Astrocyte (in vitro differentiated cells and primary cell): ENCODE data around the gene ARID4A. TPM values are rescaled to one million over a fixed set of nuclear protein-coding genes. Genes with fewer than 3 reads are reported as not detected.
"Not testable (repeated sequence)": the region's sequence is repeated elsewhere in the genome, so short reads cannot be mapped to it uniquely, and the experiment has no call there.

Experiments
- DNase-seq: peaks from one replicate; pipeline ENCODE4 v3.0.0-alpha.2; 2010; ENCODE audit warnings: low read depth
- FAIRE-seq: peaks from 2 replicates; lab custom pipeline; 2011; peaks lifted over from hg19 to GRCh38; lab: Jason Lieb, UNC
- H2AFZ ChIP-seq: 2 replicates; pipeline ENCODE4 v1.6.0; 2012; ENCODE audit warnings: low read depth, low read length, inconsistent platforms
- H3K27ac ChIP-seq: 2 replicates; pipeline ENCODE4 v1.5.1; 2011; ENCODE audit warnings: low read depth, low read length, inconsistent platforms
- H3K27me3 ChIP-seq: 2 replicates; pipeline ENCODE4 v1.6.0; 2011; ENCODE audit warnings: low read length, inconsistent platforms; ENCODE audit not compliant: insufficient read depth
- H3K36me3 ChIP-seq: 2 replicates; pipeline ENCODE4 v1.5.1; 2011; ENCODE audit warnings: low read length, inconsistent platforms; ENCODE audit not compliant: insufficient read depth
- H3K4me1 ChIP-seq: 2 replicates; pipeline ENCODE4 v1.5.1; 2011; ENCODE audit warnings: low read length, inconsistent platforms; ENCODE audit not compliant: insufficient read depth
- H3K4me2 ChIP-seq: 2 replicates; pipeline ENCODE4 v1.6.0; 2012; ENCODE audit warnings: low read length, inconsistent platforms
- H3K4me3 ChIP-seq: 2 replicates; pipeline ENCODE4 v1.5.1; 2011; ENCODE audit warnings: low read depth, mild to moderate bottlenecking, low read length, inconsistent platforms; ENCODE audit not compliant: insufficient read depth
- H3K79me2 ChIP-seq: 2 replicates; pipeline ENCODE4 v1.6.0; 2012; ENCODE audit warnings: mild to moderate bottlenecking, low read length, inconsistent platforms; ENCODE audit not compliant: insufficient read depth
- H3K9ac ChIP-seq: 2 replicates; pipeline ENCODE4 v1.6.0; 2012; ENCODE audit warnings: mild to moderate bottlenecking, low read length, inconsistent platforms
- H3K9me3 ChIP-seq: 2 replicates; pipeline ENCODE4 v1.5.1; 2012; ENCODE audit warnings: low read depth, mild to moderate bottlenecking, low read length, inconsistent platforms; ENCODE audit not compliant: insufficient read depth
- H4K20me1 ChIP-seq: 2 replicates; pipeline ENCODE4 v1.6.0; 2012; ENCODE audit warnings: low read length, inconsistent platforms; ENCODE audit not compliant: insufficient read depth
- H3K27ac Mint-ChIP-seq: one replicate; pipeline ENCODE4 v1.8.0; 2021; ENCODE audit warnings: mild to moderate bottlenecking, mixed read lengths; ENCODE audit not compliant: unreplicated experiment
- H3K27me3 Mint-ChIP-seq: one replicate; pipeline ENCODE4 v1.8.0; 2021; ENCODE audit warnings: low read depth, mixed read lengths; ENCODE audit not compliant: unreplicated experiment
- H3K36me3 Mint-ChIP-seq: one replicate; pipeline ENCODE4 v1.8.0; 2021; ENCODE audit warnings: low read depth, mixed read lengths; ENCODE audit not compliant: unreplicated experiment
- H3K4me1 Mint-ChIP-seq: one replicate; pipeline ENCODE4 v1.8.0; 2021; ENCODE audit warnings: low read depth, mixed read lengths; ENCODE audit not compliant: unreplicated experiment
- H3K4me3 Mint-ChIP-seq: one replicate; pipeline ENCODE4 v1.8.0; 2021; ENCODE audit warnings: mild to moderate bottlenecking, moderate library complexity, mixed read lengths; ENCODE audit not compliant: unreplicated experiment
- H3K9me3 Mint-ChIP-seq: one replicate; pipeline ENCODE4 v1.8.0; 2021; ENCODE audit warnings: mild to moderate bottlenecking, mixed read lengths; ENCODE audit not compliant: unreplicated experiment
- CTCF ChIP-seq: IDR thresholded peaks from 2 replicates; pipeline ENCODE4 v1.5.1; 2011; ENCODE audit warnings: low read depth, mild to moderate bottlenecking, inconsistent platforms, low read length, moderate library complexity; ENCODE audit not compliant: insufficient read depth
- EZH2 ChIP-seq: IDR thresholded peaks from 2 replicates; pipeline ENCODE4 v1.6.1; 2012; ENCODE audit warnings: mild to moderate bottlenecking, low read length, inconsistent platforms; ENCODE audit not compliant: insufficient read depth
- total RNA-seq: library from RNA; stranded (reverse); gene quantifications from 2 replicates; pipeline ENCODE4 v1.2.1, GENCODE V29; 2021

The ARID4A gene
- total RNA-seq, 1 donor from 2014 or later: 26.6 TPM

DNA sequence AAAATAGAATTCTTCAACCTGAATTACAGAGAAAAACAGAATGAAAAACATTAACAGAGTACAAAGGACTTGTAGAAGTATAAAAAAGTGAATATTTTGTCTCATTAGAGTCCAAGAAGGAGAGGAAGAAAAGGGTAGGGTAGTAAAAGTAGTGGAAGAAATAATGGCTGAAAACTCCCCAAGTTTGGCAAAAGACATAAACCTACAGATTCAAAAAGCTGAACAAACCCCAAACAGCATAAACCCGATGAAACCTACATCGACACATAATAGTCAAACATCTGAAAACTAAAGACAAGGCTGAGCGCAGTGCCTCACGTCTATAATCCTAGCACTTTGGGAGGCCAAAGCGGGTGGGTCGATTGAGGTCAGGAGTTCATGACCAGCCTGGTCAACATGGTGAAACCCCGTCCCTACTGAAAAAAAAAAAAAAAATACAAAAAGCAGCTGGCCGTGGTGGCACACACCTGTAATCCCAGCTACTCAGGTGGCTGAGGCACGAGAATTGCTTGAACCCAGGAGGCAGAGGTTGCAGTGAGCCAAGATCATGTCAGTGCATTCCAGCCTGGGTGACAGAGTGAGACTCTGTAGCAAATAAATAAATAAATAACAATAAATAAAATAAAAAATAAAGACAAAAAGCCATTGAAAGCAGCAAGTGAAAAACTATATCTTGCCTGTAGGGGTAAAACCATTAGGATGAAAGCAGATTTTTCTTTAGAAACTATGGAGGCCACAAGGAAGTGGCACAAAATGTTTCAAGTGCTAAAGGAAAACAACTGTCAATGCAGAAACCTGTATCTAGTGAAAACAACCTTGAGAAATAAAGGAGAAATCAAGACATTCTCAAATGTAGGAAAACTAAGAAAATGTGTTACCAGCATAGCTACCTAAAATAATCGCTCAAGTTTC, 117.5 kb downstream of the ARID4A start:
- Mint-ChIP-seq H3K27ac (no peak overlapping the region), H3K27me3 (no peaks in the 10 kb centered on the region), H3K9me3 (no peaks in the 10 kb centered on the region), H3K4me3 (no peak overlapping the region), H3K36me3 (peaks cover 13% of the 10 kb centered on the region), H3K4me1 (no peaks in the 10 kb centered on the region)
- DNase-seq: no peak
- Histone ChIP-seq H2AFZ (no peak overlapping the region), H3K79me2 (peaks cover 40% of the 10 kb centered on the region), H3K27me3 (no peaks in the 10 kb centered on the region), H3K9me3 (no peaks in the 10 kb centered on the region), H3K27ac (no peak overlapping the region), H3K36me3 (peaks cover 18% of the 10 kb centered on the region), H4K20me1 (no peaks in the 10 kb centered on the region), H3K4me2 (no peak overlapping the region), H3K4me3 (no peak overlapping the region), H3K4me1 (no peaks in the 10 kb centered on the region), H3K9ac (no peak overlapping the region)
- FAIRE-seq: no peak
- TF ChIP-seq CTCF (no peak), EZH2 (no peak)

DNA sequence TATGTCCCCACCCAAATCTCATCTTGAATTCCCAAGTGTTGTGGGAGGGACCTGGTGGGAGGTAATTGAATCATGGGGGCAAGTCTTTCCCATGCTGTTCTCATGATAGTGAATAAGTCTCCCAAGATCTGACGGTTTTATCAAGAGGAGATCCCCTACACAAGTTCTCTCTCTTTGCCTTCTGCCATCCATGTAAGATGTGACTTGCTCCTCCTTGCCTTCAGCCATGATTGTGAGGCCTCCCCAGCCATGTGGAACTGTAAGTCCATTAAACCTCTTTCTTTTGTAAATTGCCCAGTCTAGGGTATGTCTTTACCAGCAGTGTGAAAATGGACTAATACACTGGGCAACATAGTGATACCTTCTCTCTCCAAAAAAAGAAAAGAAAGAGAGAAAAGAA, 118.6 kb downstream of the ARID4A start:
- H4K20me1 ChIP-seq, H3K27ac ChIP-seq, H3K9ac ChIP-seq, H3K27me3 ChIP-seq, H3K4me2 ChIP-seq, H2AFZ ChIP-seq, DNase-seq, FAIRE-seq, H3K27ac Mint-ChIP-seq, H3K9me3 ChIP-seq, H3K27me3 Mint-ChIP-seq, H3K9me3 Mint-ChIP-seq, H3K4me3 Mint-ChIP-seq, H3K4me1 ChIP-seq, H3K4me3 ChIP-seq, H3K4me1 Mint-ChIP-seq: not testable (repeated sequence)
- Histone ChIP-seq H3K79me2 (peaks cover 45% of the 10 kb centered on the region), H3K36me3 (peaks cover 22% of the 10 kb centered on the region)
- peaks cover 13% of the 10 kb centered on the region for H3K36me3 Mint-ChIP-seq

Other genes with a start within 250 kb of the ARID4A start
- 19.3 and 22.7 TPM in 2 replicates for gene ARMH4, start 146.3 kb upstream of the ARID4A start, total RNA-seq
- gene ACTR10, start 98.4 kb upstream of the ARID4A start, total RNA-seq: 92.5 and 98.7 TPM in 2 replicates
- 215 and 232 TPM in 2 replicates for gene PSMA3, start 53.7 kb upstream of the ARID4A start, total RNA-seq
- gene TOMM20L, start 97.4 kb downstream of the ARID4A start, total RNA-seq: not detected in 2 replicates
- 27.3 and 33.1 TPM in 2 replicates for gene TIMM9, start 129.0 kb downstream of the ARID4A start, total RNA-seq
- gene KIAA0586, start 129.2 kb downstream of the ARID4A start, total RNA-seq: 14.9 and 20.1 TPM in 2 replicates